Endothelial cell of umbilical vein (primary cell): ENCODE results near the gene RFX2. TPM values are rescaled to one million over a fixed set of nuclear protein-coding genes. Genes with fewer than 3 reads are reported as not detected.

ENCODE experiments used
- BruUV-seq: library from RNA; stranded (reverse); fragments of 400-500 nt; replicated peaks from 2 replicates; lab custom pipeline; 2021; lab: Mats Ljungman, UMichigan
- CTCF ChIA-PET: fragments of 300-600, 350-600 bp; sonication (Branson Sonifier 250); formaldehyde crosslinking; loops from one replicate; lab custom pipeline; 2021; ENCODE audit warnings: antibody characterized with exemption, inconsistent platforms; lab: Charles Lee
- POLR2A ChIA-PET: fragments of 300-600, 350-600 bp; sonication (Branson Sonifier 250); formaldehyde crosslinking; loops from one replicate; lab custom pipeline; 2021; ENCODE audit warnings: antibody characterized with exemption, inconsistent platforms; lab: Charles Lee
- DNase-seq: peaks from one replicate; pipeline ENCODE4 v3.0.0-alpha.2; 2011; ENCODE audit warnings: low read depth, low spot score
- FAIRE-seq: peaks from 2 replicates; lab custom pipeline; 2011; peaks lifted over from hg19 to GRCh38; lab: Jason Lieb, UNC
- H2AFZ ChIP-seq: 2 replicates; pipeline ENCODE4 v1.6.0; 2012; ENCODE audit warnings: low read depth, low read length, control low read depth, inconsistent platforms
- H3K27ac ChIP-seq: 2 replicates; pipeline ENCODE4 v1.5.1; 2011; ENCODE audit warnings: low read depth, mild to moderate bottlenecking, control low read depth, low read length, moderate library complexity; ENCODE audit not compliant: insufficient read depth
- H3K27me3 ChIP-seq, 2 experiments: 2 replicates each; pipeline versions ENCODE4 v1.6.0 to v1.6.1; 2011; ENCODE audit warnings: low read length in 2 of 2, mixed read lengths in 1 of 2; ENCODE audit not compliant: control insufficient read depth in 2 of 2, insufficient read depth in 2 of 2
- H3K36me3 ChIP-seq, 2 experiments: 2 replicates in 1 of 2; 3 replicates in 1 of 2; pipeline ENCODE4 v1.5.1; 2011; ENCODE audit warnings: low read length in 2 of 2, mild to moderate bottlenecking in 1 of 2, moderate library complexity in 1 of 2; ENCODE audit not compliant: control insufficient read depth in 2 of 2, insufficient read depth in 2 of 2; ENCODE audit errors: extremely low read depth in 1 of 2
- H3K4me1 ChIP-seq: 3 replicates; pipeline ENCODE4 v1.5.1; 2011; ENCODE audit warnings: mild to moderate bottlenecking, low read length; ENCODE audit not compliant: control insufficient read depth, insufficient read depth; ENCODE audit errors: extremely low read depth
- H3K4me2 ChIP-seq: 2 replicates; pipeline ENCODE4 v1.6.1; 2011; ENCODE audit warnings: low read length, control low read depth, mixed read lengths; ENCODE audit not compliant: insufficient read depth
- H3K4me3 ChIP-seq, 3 experiments: fragments of 200-600 bp in 1 of 3; sonication (generic), shearing (Covaris generic) in 1 of 3; replicated peaks in 1 of 3; 2 replicates each; pipeline ENCODE4 v1.5.1; 2011 to 2016; ENCODE audit warnings: control low read depth in 3 of 3, low read length in 3 of 3, mild to moderate bottlenecking in 2 of 3, inconsistent platforms in 1 of 3, low read depth in 1 of 3, moderate library complexity in 1 of 3; ENCODE audit not compliant: insufficient read depth in 1 of 3
- H3K79me2 ChIP-seq: 2 replicates; pipeline ENCODE4 v1.6.0; 2012; ENCODE audit warnings: low read length, inconsistent platforms; ENCODE audit not compliant: control insufficient read depth, insufficient read depth
- H3K9ac ChIP-seq: replicated peaks from 2 replicates; pipeline ENCODE3; 2011; ENCODE audit warnings: low read length, control low read depth; ENCODE audit not compliant: insufficient read depth; ENCODE audit errors: extremely low read depth
- H3K9me1 ChIP-seq: replicated peaks from 3 replicates; pipeline ENCODE4 v1.6.0; 2011; ENCODE audit warnings: mild to moderate bottlenecking, low read length; ENCODE audit not compliant: control insufficient read depth, insufficient read depth; ENCODE audit errors: extremely low read depth
- H3K9me3 ChIP-seq: replicated peaks from 2 replicates; pipeline ENCODE4 v1.5.1; 2012; ENCODE audit warnings: low read length, inconsistent platforms; ENCODE audit not compliant: control insufficient read depth, insufficient read depth
- H4K20me1 ChIP-seq: replicated peaks from 2 replicates; pipeline ENCODE3; 2011; ENCODE audit warnings: mild to moderate bottlenecking, low read length; ENCODE audit not compliant: control insufficient read depth, insufficient read depth; ENCODE audit errors: extremely low read depth
- CTCF ChIP-seq, 2 donors: IDR thresholded peaks; 1 replicate in 1 of 2; 2 replicates in 1 of 2; pipeline ENCODE4 v1.5.1; 2011; ENCODE audit warnings: low read length in 2 of 2, mild to moderate bottlenecking in 2 of 2, moderate library complexity in 2 of 2, control low read depth in 1 of 2, inconsistent platforms in 1 of 2, low read depth in 1 of 2; ENCODE audit not compliant: insufficient read depth in 1 of 2; ENCODE audit errors: extremely low read depth in 1 of 2
- EZH2 ChIP-seq: IDR thresholded peaks from 2 replicates; pipeline ENCODE4 v1.6.1; 2012; ENCODE audit warnings: borderline replicate concordance, low read depth, mild to moderate bottlenecking, moderate library complexity, low read length, inconsistent platforms; ENCODE audit not compliant: severe bottlenecking
- FOS ChIP-seq: IDR thresholded peaks from 2 replicates; pipeline ENCODE4 v1.6.1; 2011; ENCODE audit warnings: mild to moderate bottlenecking, low read length, moderate library complexity, borderline replicate concordance; ENCODE audit not compliant: insufficient read depth
- GATA2 ChIP-seq: IDR thresholded peaks from 2 replicates; pipeline ENCODE4 v1.7.0; 2011; ENCODE audit warnings: low read depth, mild to moderate bottlenecking, moderate library complexity, mixed read lengths, low read length; ENCODE audit not compliant: insufficient read length, insufficient read depth
- JUN ChIP-seq: IDR thresholded peaks from 2 replicates; pipeline ENCODE4 v1.6.1; 2011; ENCODE audit warnings: borderline replicate concordance, low read depth; ENCODE audit not compliant: insufficient read length, insufficient read depth
- MAX ChIP-seq: IDR thresholded peaks from 2 replicates; pipeline ENCODE4 v1.6.1; 2011; ENCODE audit not compliant: insufficient read depth, insufficient read length
- MYC ChIP-seq: IDR thresholded peaks from one replicate; pipeline ENCODE4 v1.6.1; 2011; ENCODE audit warnings: mild to moderate bottlenecking, low read depth, low read length
- POLR2A ChIP-seq: IDR thresholded peaks from 2 replicates; pipeline ENCODE4 v1.6.1; 2012; ENCODE audit warnings: low read depth, mild to moderate bottlenecking, control low read depth, low read length
- POLR2AphosphoS5 ChIP-seq: IDR thresholded peaks from 2 replicates; pipeline ENCODE4 v1.6.1; 2012; ENCODE audit warnings: low read depth, mild to moderate bottlenecking, control low read depth, low read length, moderate library complexity; ENCODE audit not compliant: insufficient read depth
- dilution Hi-C: fragments of 300-500 bp; cut with MboI; formaldehyde crosslinking; loops from one replicate; pipeline ENCODE4 v1.15.0; 2019; ENCODE audit warnings: low sequenced_read_pairs; ENCODE audit not compliant: extremely low pct_ligation_motif_present
- intact Hi-C: fragments of 100-400 bp; cut with micrococcal nuclease; formaldehyde crosslinking; loops from one replicate; pipeline ENCODE4 v1.10.0; 2022
- polyA plus RNA-seq, 4 experiments: library from polyadenylated mRNA; depleted of rRNA in 3 of 4; stranded (reverse) in 3 of 4; unstranded in 1 of 4; fragments of >200 nt; gene quantifications; 2 replicates each; pipeline versions ENCODE4 v1.2.1 to v1.2.3, GENCODE V29; 2011 to 2012; ENCODE audit warnings: missing spikeins in 1 of 4
- total RNA-seq: library from RNA; stranded (reverse); gene quantifications from 2 replicates; pipeline ENCODE4 v1.2.3, GENCODE V29; 2021

The RFX2 gene
- total and polyA plus RNA-seq, 2 donors (not counting 3 experiments of a cell fraction or from before 2014, with no cell fraction given), result 16.1 to 19.0 TPM

GRCh38 chr19:6041071-6041470 lies 69.2 kb downstream of the RFX2 start:
- Histone ChIP-seq H3K4me3 (no peak overlapping the region), H3K9me3 (no peaks in the 10 kb centered on the region), H3K9ac (no peak overlapping the region), H2AFZ (no peak overlapping the region), H3K27me3 (no peaks in the 10 kb centered on the region), H3K27ac (no peak overlapping the region), H3K79me2 (no peaks in the 10 kb centered on the region), H3K4me1 (no peaks in the 10 kb centered on the region), H3K36me3 (peaks cover 3 to 4% of the 10 kb centered on the region in 2 experiments), H4K20me1 (no peaks in the 10 kb centered on the region), H3K4me2 (no peak overlapping the region), H3K9me1 (no peaks in the 10 kb centered on the region)
- BruUV-seq, result no TSS peak
- DNase-seq (no peak), FAIRE-seq (no peak)
- dilution Hi-C loops (loop anchor here (25.0 kb wide), 1 partner anchor 96 kb away; the partner anchor contains the start of gene ACSBG2), intact Hi-C loops (no loop called here)
- ChIA-PET POLR2A (no interaction called here), CTCF (interaction anchor here (0.7 to 1.3 kb wide), 4 partner anchors 19 to 73 kb away, joined by 3 to 8 read pairs (median 3); no protein-coding TSS in a partner anchor)
- TF ChIP-seq MYC (no peak), CTCF (IDR thresholded peaks at IDR 0.05; ENCODE audit: extremely low read depth in 1 of 2, insufficient read depth in 1 of 2, low read depth in 1 of 2, low read length in 2 of 2) (no peak), JUN (no peak), GATA2 (no peak), POLR2A (no peak), FOS (no peak), POLR2AphosphoS5 (no peak), MAX (no peak), EZH2 (no peak)
